ENCODE measurements around the gene GRK7. TPM values are rescaled to one million over a fixed set of nuclear protein-coding genes. Genes with fewer than 3 reads are reported as not detected.
"Not testable (repeated sequence)": the region's sequence is repeated elsewhere in the genome, so short reads cannot be mapped to it uniquely, and the experiment has no call there.

GRK7 gene
- total RNA-seq, 1 donor from 2014 or later = 0.14 TPM

DNA sequence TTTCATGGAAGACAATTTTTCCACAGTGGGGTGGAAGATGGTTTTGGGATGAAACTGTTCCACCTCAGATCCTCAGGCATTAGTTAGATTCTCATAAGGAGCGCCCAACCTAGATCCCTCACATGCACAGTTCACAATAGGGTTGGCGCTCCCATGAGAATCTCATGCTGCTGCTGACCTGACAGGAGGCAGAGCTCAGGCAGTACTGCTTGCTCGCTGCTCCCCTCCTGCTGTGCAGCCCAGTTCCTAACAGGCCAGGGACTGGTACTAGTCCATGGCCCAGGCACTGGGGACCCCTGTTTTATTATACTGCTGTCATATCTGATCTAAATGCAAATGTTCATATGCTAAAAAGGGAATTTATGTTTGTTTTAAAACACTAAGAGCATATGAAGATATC lies 9.8 kb upstream of the GRK7 start:
- no peak overlapping the region for H3K4me3 Mint-ChIP-seq (ENCODE audit: low read depth)
- peaks cover 3% of the 10 kb centered on the region for H3K36me3 Mint-ChIP-seq (ENCODE audit: insufficient read depth)
- no peak overlapping the region for H3K27ac Mint-ChIP-seq
- no peak for DNase-seq (ENCODE audit: low spot score, unreplicated experiment)
- TF ChIP-seq, protein P1, sequence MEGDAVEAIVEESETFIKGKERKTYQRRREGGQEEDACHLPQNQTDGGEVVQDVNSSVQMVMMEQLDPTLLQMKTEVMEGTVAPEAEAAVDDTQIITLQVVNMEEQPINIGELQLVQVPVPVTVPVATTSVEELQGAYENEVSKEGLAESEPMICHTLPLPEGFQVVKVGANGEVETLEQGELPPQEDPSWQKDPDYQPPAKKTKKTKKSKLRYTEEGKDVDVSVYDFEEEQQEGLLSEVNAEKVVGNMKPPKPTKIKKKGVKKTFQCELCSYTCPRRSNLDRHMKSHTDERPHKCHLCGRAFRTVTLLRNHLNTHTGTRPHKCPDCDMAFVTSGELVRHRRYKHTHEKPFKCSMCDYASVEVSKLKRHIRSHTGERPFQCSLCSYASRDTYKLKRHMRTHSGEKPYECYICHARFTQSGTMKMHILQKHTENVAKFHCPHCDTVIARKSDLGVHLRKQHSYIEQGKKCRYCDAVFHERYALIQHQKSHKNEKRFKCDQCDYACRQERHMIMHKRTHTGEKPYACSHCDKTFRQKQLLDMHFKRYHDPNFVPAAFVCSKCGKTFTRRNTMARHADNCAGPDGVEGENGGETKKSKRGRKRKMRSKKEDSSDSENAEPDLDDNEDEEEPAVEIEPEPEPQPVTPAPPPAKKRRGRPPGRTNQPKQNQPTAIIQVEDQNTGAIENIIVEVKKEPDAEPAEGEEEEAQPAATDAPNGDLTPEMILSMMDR (IDR thresholded peaks at IDR 0.05; ENCODE audit: unreplicated experiment) = no peak
- no peaks in the 10 kb centered on the region for H3K9me3 Mint-ChIP-seq (ENCODE audit: low read depth)
- no peaks in the 10 kb centered on the region for H3K4me1 Mint-ChIP-seq (ENCODE audit: low read depth)
- no peaks in the 10 kb centered on the region for H3K27me3 Mint-ChIP-seq

DNA sequence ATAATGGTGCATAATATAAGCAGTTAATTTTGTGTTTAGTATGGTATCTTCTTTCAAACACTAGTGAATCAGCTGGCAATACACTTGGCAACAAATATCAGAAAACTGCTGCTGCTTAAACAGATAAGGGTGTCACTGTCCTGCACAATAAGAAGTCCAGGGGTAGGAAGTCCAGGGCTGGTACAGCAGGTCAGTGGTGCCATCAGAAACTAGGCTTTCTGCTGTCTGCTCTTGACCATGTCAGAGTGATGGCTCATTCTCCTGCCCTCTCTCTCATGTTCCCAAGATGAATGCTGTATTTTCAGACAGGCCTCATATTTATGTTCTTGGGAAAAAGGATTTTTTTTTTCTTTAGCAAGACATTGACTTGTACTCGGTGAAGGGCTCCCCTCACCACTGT lies 9.2 kb upstream of the GRK7 start:
- no peaks in the 10 kb centered on the region for H3K27me3 Mint-ChIP-seq
- no peak overlapping the region for H3K27ac Mint-ChIP-seq
- TF ChIP-seq, protein P1 (IDR thresholded peaks at IDR 0.05; ENCODE audit: unreplicated experiment) = no peak
- H3K9me3 Mint-ChIP-seq (ENCODE audit: low read depth) = no peaks in the 10 kb centered on the region
- DNase-seq (ENCODE audit: low spot score, unreplicated experiment) = no peak
- H3K36me3 Mint-ChIP-seq (ENCODE audit: insufficient read depth) = peaks cover 3% of the 10 kb centered on the region
- no peak overlapping the region for H3K4me3 Mint-ChIP-seq (ENCODE audit: low read depth)
- H3K4me1 Mint-ChIP-seq (ENCODE audit: low read depth) = no peaks in the 10 kb centered on the region

DNA sequence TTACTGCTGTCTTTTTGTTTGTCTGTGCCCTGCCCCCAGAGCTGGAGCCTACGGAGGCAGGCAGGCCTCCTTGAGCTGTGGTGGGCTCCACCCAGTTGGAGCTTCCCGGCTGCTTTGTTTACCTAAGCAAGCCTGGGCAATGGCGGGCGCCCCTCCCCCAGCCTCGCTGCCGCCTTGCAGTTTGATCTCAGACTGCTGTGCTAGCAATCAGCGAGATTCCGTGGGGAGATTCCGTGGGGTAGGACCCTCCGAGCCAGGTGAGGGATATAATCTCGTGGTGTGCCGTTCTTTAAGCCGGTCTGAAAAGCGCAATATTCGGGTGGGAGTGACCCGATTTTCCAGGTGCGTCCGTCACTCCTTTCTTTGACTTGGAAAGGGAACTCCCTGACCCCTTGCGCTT lies 656 bp upstream of the GRK7 start:
- not testable (repeated sequence) for H3K36me3 Mint-ChIP-seq (ENCODE audit: insufficient read depth); H3K4me1 Mint-ChIP-seq (ENCODE audit: low read depth); DNase-seq (ENCODE audit: low spot score, unreplicated experiment); H3K4me3 Mint-ChIP-seq (ENCODE audit: low read depth); H3K9me3 Mint-ChIP-seq (ENCODE audit: low read depth); H3K27me3 Mint-ChIP-seq; H3K27ac Mint-ChIP-seq

DNA sequence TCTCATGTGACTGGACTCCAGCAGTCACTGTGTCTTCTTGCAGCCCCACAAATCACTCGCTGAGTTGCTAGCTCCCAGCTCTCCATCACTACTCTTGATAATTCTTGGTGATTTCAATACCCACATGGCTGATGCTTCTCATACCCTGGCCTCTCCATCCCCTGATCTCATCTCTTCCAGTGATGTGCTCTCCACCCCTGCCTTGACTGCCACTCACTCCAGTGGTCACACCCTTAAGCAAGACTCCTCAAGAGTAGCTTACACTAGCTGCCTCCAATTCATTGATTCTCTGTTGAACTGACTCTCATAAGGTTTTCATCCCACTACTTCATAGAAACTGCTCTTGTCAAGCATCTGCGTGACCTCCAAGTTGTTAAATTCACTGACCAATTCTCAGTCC lies 837 bp downstream of the GRK7 start:
- H3K4me1 Mint-ChIP-seq (ENCODE audit: low read depth) = no peaks in the 10 kb centered on the region
- no peaks in the 10 kb centered on the region for H3K9me3 Mint-ChIP-seq (ENCODE audit: low read depth)
- H3K36me3 Mint-ChIP-seq (ENCODE audit: insufficient read depth) = no peaks in the 10 kb centered on the region
- no peak overlapping the region for H3K27ac Mint-ChIP-seq
- no peak for DNase-seq (ENCODE audit: low spot score, unreplicated experiment)
- no peak overlapping the region for H3K4me3 Mint-ChIP-seq (ENCODE audit: low read depth)
- TF ChIP-seq, protein P1 (IDR thresholded peaks at IDR 0.05; ENCODE audit: unreplicated experiment) = no peak
- H3K27me3 Mint-ChIP-seq = peaks cover 7% of the 10 kb centered on the region

DNA sequence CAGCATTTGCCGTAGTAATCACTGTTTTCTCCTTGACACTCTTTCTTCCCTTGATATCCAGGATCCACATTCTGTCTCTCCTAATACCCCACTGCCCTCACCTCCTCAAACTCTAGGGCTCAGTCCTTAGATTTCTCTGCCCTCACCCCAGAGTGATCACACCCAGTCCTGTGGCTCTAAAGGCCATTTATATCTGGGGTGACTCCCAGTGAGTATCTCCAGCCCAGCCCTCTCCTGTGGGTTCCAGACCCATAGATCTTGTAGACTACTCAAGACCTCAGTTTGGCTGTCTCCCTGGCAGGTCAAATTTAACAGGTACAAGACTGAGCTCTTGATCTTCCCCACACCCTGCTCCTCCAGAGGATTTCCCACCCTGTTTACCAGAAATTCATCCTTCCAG lies 1.3 kb downstream of the GRK7 start:
- H3K27me3 Mint-ChIP-seq = peaks cover 10% of the 10 kb centered on the region

DNA sequence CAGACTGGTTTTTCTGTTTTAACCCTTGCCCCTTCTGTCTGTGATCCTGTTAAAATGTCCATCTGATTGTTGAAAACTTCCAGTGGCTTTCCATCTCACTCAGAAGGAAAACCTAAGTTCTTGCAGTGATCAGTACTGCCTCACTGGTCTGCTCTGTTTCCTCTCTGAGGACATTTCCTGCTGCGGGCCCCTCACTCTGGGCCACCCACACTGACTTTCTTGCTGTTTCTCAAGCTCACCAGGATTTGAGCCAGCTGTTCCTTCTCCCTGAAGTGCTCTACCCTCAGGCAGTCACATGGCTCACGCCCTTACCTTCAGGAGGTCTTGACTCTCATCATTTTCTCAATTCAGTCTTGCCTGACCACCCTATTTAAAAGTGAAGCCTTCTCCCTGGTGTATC lies 1.8 kb downstream of the GRK7 start:
- H3K36me3 Mint-ChIP-seq (ENCODE audit: insufficient read depth) = no peaks in the 10 kb centered on the region
- no peak overlapping the region for H3K4me3 Mint-ChIP-seq (ENCODE audit: low read depth)
- TF ChIP-seq, protein P1 (IDR thresholded peaks at IDR 0.05; ENCODE audit: unreplicated experiment) = no peak
- DNase-seq (ENCODE audit: low spot score, unreplicated experiment) = no peak
- H3K27ac Mint-ChIP-seq = no peak overlapping the region
- no peaks in the 10 kb centered on the region for H3K4me1 Mint-ChIP-seq (ENCODE audit: low read depth)
- peaks cover 15% of the 10 kb centered on the region for H3K27me3 Mint-ChIP-seq
- H3K9me3 Mint-ChIP-seq (ENCODE audit: low read depth) = no peaks in the 10 kb centered on the region

More for the DNA sequence above, 1.3 kb downstream of the GRK7 start:
- no peak for DNase-seq (ENCODE audit: low spot score, unreplicated experiment)
- no peaks in the 10 kb centered on the region for H3K36me3 Mint-ChIP-seq (ENCODE audit: insufficient read depth)
- H3K4me1 Mint-ChIP-seq (ENCODE audit: low read depth) = no peaks in the 10 kb centered on the region
- no peaks in the 10 kb centered on the region for H3K9me3 Mint-ChIP-seq (ENCODE audit: low read depth)
- no peak overlapping the region for H3K4me3 Mint-ChIP-seq (ENCODE audit: low read depth)
- TF ChIP-seq, protein P1 (IDR thresholded peaks at IDR 0.05; ENCODE audit: unreplicated experiment) = no peak
- no peak overlapping the region for H3K27ac Mint-ChIP-seq

Measured in progenitor cell of endocrine pancreas (in vitro differentiated cells).